Tibial nerve (tissue), 4 donors: Measurements from ENCODE around the gene ARHGAP15.

Experiments
- EP300 ChIP-seq, 2 donors: sonication (generic); formaldehyde crosslinking; IDR thresholded peaks; one replicate each; pipeline ENCODE4 v1.6.1; 2017; ENCODE audit warnings: antibody characterized with exemption in 2 of 2, mild to moderate bottlenecking in 1 of 2
- POLR2A ChIP-seq, 2 donors: fragments of 450-650 bp; IDR thresholded peaks; one replicate each; pipeline ENCODE4 v1.6.1; 2017; ENCODE audit warnings: antibody characterized with exemption in 2 of 2, mild to moderate bottlenecking in 2 of 2, moderate library complexity in 2 of 2
- TF ChIP-seq, protein P1 (sequence below), 5 experiments: fragments of 200-600 bp in 3 of 5; fragments of 450-650 bp in 2 of 5; sonication (generic) in 3 of 5; IDR thresholded peaks; one replicate each; pipeline ENCODE4 v1.5.1; 2016 to 2019; ENCODE audit warnings: antibody characterized with exemption in 5 of 5, mild to moderate bottlenecking in 3 of 5, moderate library complexity in 2 of 5

DNA sequence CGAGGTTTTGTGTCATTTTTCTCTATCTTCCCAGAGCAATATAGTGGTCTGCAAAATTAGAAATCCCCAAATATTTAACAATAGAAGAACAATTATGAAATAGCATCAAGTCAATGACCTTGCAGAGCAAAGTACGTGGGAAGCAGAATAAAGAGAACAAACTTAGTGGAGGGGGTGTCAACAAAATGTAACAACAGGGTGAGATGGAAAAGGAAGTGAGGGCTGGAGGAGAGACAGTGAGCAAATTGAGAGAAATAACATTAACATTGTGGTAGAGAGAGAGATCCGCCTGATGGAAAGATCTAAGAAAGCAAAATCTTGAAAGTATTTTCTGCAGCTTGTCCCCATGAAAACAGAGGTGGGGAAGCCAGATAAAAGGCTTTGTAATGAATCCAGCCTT, 23.4 kb downstream of the ARHGAP15 start:
- TF ChIP-seq, protein P1, sequence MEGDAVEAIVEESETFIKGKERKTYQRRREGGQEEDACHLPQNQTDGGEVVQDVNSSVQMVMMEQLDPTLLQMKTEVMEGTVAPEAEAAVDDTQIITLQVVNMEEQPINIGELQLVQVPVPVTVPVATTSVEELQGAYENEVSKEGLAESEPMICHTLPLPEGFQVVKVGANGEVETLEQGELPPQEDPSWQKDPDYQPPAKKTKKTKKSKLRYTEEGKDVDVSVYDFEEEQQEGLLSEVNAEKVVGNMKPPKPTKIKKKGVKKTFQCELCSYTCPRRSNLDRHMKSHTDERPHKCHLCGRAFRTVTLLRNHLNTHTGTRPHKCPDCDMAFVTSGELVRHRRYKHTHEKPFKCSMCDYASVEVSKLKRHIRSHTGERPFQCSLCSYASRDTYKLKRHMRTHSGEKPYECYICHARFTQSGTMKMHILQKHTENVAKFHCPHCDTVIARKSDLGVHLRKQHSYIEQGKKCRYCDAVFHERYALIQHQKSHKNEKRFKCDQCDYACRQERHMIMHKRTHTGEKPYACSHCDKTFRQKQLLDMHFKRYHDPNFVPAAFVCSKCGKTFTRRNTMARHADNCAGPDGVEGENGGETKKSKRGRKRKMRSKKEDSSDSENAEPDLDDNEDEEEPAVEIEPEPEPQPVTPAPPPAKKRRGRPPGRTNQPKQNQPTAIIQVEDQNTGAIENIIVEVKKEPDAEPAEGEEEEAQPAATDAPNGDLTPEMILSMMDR (IDR thresholded peaks at IDR 0.05), result no peak
- TF ChIP-seq EP300 (IDR thresholded peaks at IDR 0.05) (no peak), POLR2A (IDR thresholded peaks at IDR 0.05) (no peak)
